ENCODE results near the gene TMCO6.
"Not testable (repeated sequence)": the region's sequence is repeated elsewhere in the genome, so short reads cannot be mapped to it uniquely, and the experiment has no call there.

- TF ChIP-seq CTCF, POLR2A, POLR2AphosphoS5 (IDR thresholded peaks at IDR 0.05): not testable (repeated sequence)
Measured at GRCh38 chr5:140624886-140625285, 14.4 kb upstream of the TMCO6 start.
